ENCODE measurements around the gene CAMTA1. TPM values are rescaled to one million over a fixed set of nuclear protein-coding genes. Genes with fewer than 3 reads are reported as not detected.
"Not testable (repeated sequence)": the region's sequence is repeated elsewhere in the genome, so short reads cannot be mapped to it uniquely, and the experiment has no call there.

Gene CAMTA1
- total RNA-seq, 5 donors from 2014 or later (not counting 1 experiment from before 2014, with no cell fraction given) = 29.7 to 37.4 (median 34.6) TPM

DNA sequence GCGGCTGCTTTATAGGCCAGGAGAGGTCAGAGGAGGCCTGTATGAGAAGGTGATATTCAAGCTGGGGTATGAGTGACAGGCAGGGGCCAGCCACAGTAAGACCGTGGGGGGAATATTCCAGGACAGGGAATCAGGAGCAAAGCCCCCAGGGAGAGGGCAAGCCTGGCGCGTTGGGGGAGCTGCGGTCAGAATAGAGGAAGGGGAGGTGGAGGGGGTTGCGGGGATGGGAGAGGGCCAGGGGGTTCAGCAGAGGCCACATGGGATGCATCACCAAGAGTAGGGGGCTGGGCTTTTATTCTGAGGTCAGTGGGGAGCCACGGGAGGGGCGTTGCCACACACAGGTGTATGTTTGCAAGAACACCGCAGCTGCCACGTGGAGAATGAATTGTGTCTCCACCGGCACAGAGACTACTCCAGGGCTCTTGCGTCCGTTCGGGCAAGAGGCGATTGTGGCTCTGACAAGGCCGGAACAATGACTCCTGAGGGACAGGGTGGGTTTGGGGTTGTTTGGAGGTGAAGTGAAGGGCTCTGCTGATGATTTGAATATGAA is 901.1 kb downstream of the CAMTA1 start:
- Mint-ChIP-seq H3K27me3 (peaks cover 14 to 20% of the 10 kb centered on the region in 2 donors), H3K9me3 (peaks cover 0 to under 1% (median under 1%) of the 10 kb centered on the region in 3 donors), H3K4me3 (no peak overlapping the region), H3K27ac (no peak overlapping the region), H3K36me3 (no peaks in the 10 kb centered on the region), H3K4me1 (no peaks in the 10 kb centered on the region)
- WGBS (ENCODE audit: insufficient coverage) = 85% methylated on average over 16 of the region's 16 CpGs
- no peak for ATAC-seq (replicated peaks in 1 of 4)
- CTCF ChIA-PET = no interaction called here
- H3K27ac ChIP-seq (ENCODE audit: low read length) = no peak overlapping the region
- DNase-seq = no peak
- no peaks in the 10 kb centered on the region for H3K36me3 ChIP-seq (ENCODE audit: control insufficient read depth in 2 of 2, extremely low read depth in 1 of 2, insufficient read depth in 1 of 2, low read length in 1 of 2)
- H3K4me1 ChIP-seq (ENCODE audit: control insufficient read depth in 1 of 2, extremely low read depth in 1 of 2, insufficient read depth in 2 of 2, low read length in 2 of 2) = no peaks in the 10 kb centered on the region
- no peaks in the 10 kb centered on the region for H3K9me3 ChIP-seq
- POLR2A ChIA-PET = no interaction called here
- H3K27me3 ChIP-seq (replicated peaks in 1 of 2; ENCODE audit: control insufficient read depth in 2 of 2, extremely low read depth in 1 of 2, insufficient read depth in 2 of 2, low read length in 1 of 2) = peaks cover 0 to 42% of the 10 kb centered on the region in 2 experiments
- no peak overlapping the region for H3K4me3 ChIP-seq (ENCODE audit: control insufficient read depth in 1 of 2, extremely low read depth in 1 of 2, low read length in 1 of 2)

DNA sequence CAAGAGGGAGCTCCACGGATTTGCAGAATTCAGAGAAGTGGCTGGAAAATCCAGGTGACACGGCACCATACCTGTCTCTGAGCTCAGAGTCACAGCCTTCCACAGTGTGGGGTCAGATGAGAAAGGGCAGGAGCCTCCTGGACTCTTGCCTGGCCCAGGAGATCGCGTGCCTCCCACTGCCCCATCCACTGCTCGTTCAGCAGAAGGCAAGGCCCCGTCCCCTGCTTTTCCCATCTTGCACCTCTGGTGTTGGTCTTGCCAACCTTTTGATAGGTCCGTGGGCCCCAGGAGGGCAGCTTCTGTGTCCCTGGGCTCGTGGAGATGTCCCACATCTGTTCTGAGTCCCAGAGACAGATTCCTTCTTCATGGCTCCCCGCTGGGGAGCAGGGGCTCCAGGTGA is 902.2 kb downstream of the CAMTA1 start:
- DNase-seq (no peak), ATAC-seq (replicated peaks in 1 of 4) (no peak)
- Mint-ChIP-seq H3K36me3 (no peaks in the 10 kb centered on the region), H3K27ac (no peak overlapping the region), H3K4me3 (no peak overlapping the region), H3K9me3 (peaks cover 0 to 7% (median 3%) of the 10 kb centered on the region in 3 donors), H3K27me3 (peaks cover 19 to 24% of the 10 kb centered on the region in 2 donors), H3K4me1 (no peaks in the 10 kb centered on the region)
- Histone ChIP-seq H3K4me3 (ENCODE audit: control insufficient read depth in 1 of 2, extremely low read depth in 1 of 2, low read length in 1 of 2) (no peak overlapping the region), H3K27ac (ENCODE audit: low read length) (no peak overlapping the region), H3K4me1 (ENCODE audit: control insufficient read depth in 1 of 2, extremely low read depth in 1 of 2, insufficient read depth in 2 of 2, low read length in 2 of 2) (no peaks in the 10 kb centered on the region), H3K9me3 (no peaks in the 10 kb centered on the region), H3K27me3 (replicated peaks in 1 of 2; ENCODE audit: control insufficient read depth in 2 of 2, extremely low read depth in 1 of 2, insufficient read depth in 2 of 2, low read length in 1 of 2) (peaks cover 0 to 41% of the 10 kb centered on the region in 2 experiments), H3K36me3 (ENCODE audit: control insufficient read depth in 2 of 2, extremely low read depth in 1 of 2, insufficient read depth in 1 of 2, low read length in 1 of 2) (no peaks in the 10 kb centered on the region)
- ChIA-PET POLR2A (interaction anchor here in 1 of 2 donors (0.6 kb wide), 1 partner anchor 146 kb away, joined by 4 read pairs; no protein-coding TSS in a partner anchor), CTCF (interaction anchor here in 1 of 2 donors (0.6 kb wide), 1 partner anchor 556 kb away, joined by 6 read pairs; no protein-coding TSS in a partner anchor)
- 72% methylated on average over 9 of the region's 9 CpGs for WGBS (ENCODE audit: insufficient coverage)

DNA sequence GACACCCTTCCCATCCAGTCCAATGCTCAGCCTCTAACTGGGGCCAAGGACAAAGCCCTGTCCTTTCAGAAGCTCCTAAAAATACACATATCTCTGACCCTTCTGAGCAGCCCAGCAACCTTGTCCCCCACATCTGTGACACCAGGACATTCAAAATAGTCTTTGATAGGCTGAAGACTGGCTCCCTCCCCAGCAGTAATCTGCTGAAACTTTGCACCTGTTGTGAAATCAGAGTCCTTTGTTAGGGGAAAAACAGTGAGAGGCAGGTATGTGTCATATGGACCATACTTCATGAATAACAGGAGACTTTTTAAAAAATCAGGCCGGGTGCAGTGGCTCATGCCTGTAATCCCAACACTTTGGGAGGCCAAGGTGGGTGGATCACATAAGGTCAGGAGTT is 903.4 kb downstream of the CAMTA1 start:
- H3K9me3 ChIP-seq = no peaks in the 10 kb centered on the region
- H3K4me3 ChIP-seq (ENCODE audit: control insufficient read depth in 1 of 2, extremely low read depth in 1 of 2, low read length in 1 of 2) = no peak overlapping the region
- Mint-ChIP-seq H3K27ac (no peak overlapping the region), H3K4me1 (no peaks in the 10 kb centered on the region), H3K9me3 (peaks cover 7 to 17% (median 13%) of the 10 kb centered on the region in 3 donors), H3K36me3 (peaks cover 1% of the 10 kb centered on the region), H3K27me3 (peaks cover 21 to 26% of the 10 kb centered on the region in 2 donors), H3K4me3 (no peak overlapping the region)
- ATAC-seq (replicated peaks in 1 of 4) (no peak), DNase-seq (no peak)
- ChIA-PET POLR2A (no interaction called here), CTCF (no interaction called here)
- H3K36me3 ChIP-seq (ENCODE audit: control insufficient read depth in 2 of 2, extremely low read depth in 1 of 2, insufficient read depth in 1 of 2, low read length in 1 of 2) = no peaks in the 10 kb centered on the region
- no CpG with 5 or more reads among the region's 1 CpG for WGBS (ENCODE audit: insufficient coverage)
- no peak overlapping the region for H3K27ac ChIP-seq (ENCODE audit: low read length)
- peaks cover 0 to 46% of the 10 kb centered on the region in 2 experiments for H3K27me3 ChIP-seq (replicated peaks in 1 of 2; ENCODE audit: control insufficient read depth in 2 of 2, extremely low read depth in 1 of 2, insufficient read depth in 2 of 2, low read length in 1 of 2)
- H3K4me1 ChIP-seq (ENCODE audit: control insufficient read depth in 1 of 2, extremely low read depth in 1 of 2, insufficient read depth in 2 of 2, low read length in 2 of 2) = no peaks in the 10 kb centered on the region

DNA sequence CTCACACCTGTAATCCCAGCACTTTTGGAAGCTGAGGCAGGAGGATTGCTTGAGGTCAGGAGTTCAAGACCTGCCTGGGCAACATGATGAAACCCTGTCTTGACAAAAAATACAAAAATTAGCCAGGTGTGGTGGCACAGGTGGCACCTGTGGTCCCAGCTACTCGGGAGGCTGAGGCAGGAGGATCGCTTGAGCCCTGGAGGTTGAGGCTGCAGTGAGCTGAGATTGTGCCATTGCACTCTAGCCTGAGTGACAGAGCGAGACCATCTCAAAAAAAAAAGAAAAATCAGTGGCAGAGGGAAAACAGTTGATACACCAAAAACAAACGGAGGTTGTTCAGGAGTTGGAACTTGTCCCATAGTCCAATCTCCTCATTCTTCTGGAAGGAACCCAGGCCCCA is 904.1 kb downstream of the CAMTA1 start:
- H3K27me3 ChIP-seq (replicated peaks in 1 of 2; ENCODE audit: control insufficient read depth in 2 of 2, extremely low read depth in 1 of 2, insufficient read depth in 2 of 2, low read length in 1 of 2) = peaks cover 0 to 44% of the 10 kb centered on the region in 2 experiments
- Mint-ChIP-seq H3K27me3 (peaks cover 21 to 30% of the 10 kb centered on the region in 2 donors), H3K9me3 (peaks cover 9 to 21% (median 17%) of the 10 kb centered on the region in 3 donors)
- H3K27ac Mint-ChIP-seq; H3K9me3 ChIP-seq; H3K4me1 ChIP-seq (ENCODE audit: control insufficient read depth in 1 of 2, extremely low read depth in 1 of 2, insufficient read depth in 2 of 2, low read length in 2 of 2); H3K36me3 Mint-ChIP-seq; H3K27ac ChIP-seq (ENCODE audit: low read length); CTCF ChIA-PET; ATAC-seq (replicated peaks in 1 of 4); H3K4me1 Mint-ChIP-seq; H3K4me3 Mint-ChIP-seq; H3K4me3 ChIP-seq (ENCODE audit: control insufficient read depth in 1 of 2, extremely low read depth in 1 of 2, low read length in 1 of 2); DNase-seq; H3K36me3 ChIP-seq (ENCODE audit: control insufficient read depth in 2 of 2, extremely low read depth in 1 of 2, insufficient read depth in 1 of 2, low read length in 1 of 2): not testable (repeated sequence)
- POLR2A ChIA-PET = interaction anchor here in 1 of 2 donors (0.7 kb wide), 1 partner anchor 649 kb away, joined by 5 read pairs; no protein-coding TSS in a partner anchor
- 50% methylated on average over 2 of the region's 4 CpGs for WGBS (ENCODE audit: insufficient coverage)

DNA sequence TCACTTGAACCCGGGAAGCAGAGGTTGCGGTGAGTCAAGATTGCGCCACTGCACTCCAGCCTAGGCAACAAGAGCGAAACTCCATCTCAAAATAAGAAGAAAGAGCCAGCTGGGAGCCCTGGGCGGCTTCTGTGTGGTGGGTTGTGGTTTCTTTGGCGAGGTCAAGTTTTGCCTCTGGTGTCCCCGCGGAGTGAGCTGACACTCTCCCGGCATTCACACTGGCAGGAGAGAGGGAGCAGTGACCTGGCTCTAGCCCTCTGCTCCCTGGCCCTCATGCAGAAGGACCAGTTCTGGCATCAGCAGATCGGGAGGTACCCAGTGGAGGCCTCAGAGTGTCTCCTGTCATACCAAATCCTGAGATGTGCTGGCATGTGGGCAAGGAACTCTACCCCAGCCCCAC is 904.8 kb downstream of the CAMTA1 start:
- ATAC-seq (replicated peaks in 1 of 4) = no peak
- ChIA-PET POLR2A (no interaction called here), CTCF (no interaction called here)
- peaks cover 0 to 41% of the 10 kb centered on the region in 2 experiments for H3K27me3 ChIP-seq (replicated peaks in 1 of 2; ENCODE audit: control insufficient read depth in 2 of 2, extremely low read depth in 1 of 2, insufficient read depth in 2 of 2, low read length in 1 of 2)
- WGBS (ENCODE audit: insufficient coverage) = 80% methylated on average over 1 of the region's 10 CpGs
- Mint-ChIP-seq H3K27me3 (peaks cover 20 to 30% of the 10 kb centered on the region in 2 donors), H3K27ac (no peak overlapping the region), H3K4me3 (no peak overlapping the region), H3K36me3 (peaks cover 4% of the 10 kb centered on the region), H3K4me1 (no peaks in the 10 kb centered on the region), H3K9me3 (peaks cover 9 to 21% (median 17%) of the 10 kb centered on the region in 3 donors)
- no peak overlapping the region for H3K4me3 ChIP-seq (ENCODE audit: control insufficient read depth in 1 of 2, extremely low read depth in 1 of 2, low read length in 1 of 2)
- no peaks in the 10 kb centered on the region for H3K9me3 ChIP-seq
- H3K27ac ChIP-seq (ENCODE audit: low read length) = no peak overlapping the region
- H3K4me1 ChIP-seq (ENCODE audit: control insufficient read depth in 1 of 2, extremely low read depth in 1 of 2, insufficient read depth in 2 of 2, low read length in 2 of 2) = no peaks in the 10 kb centered on the region
- no peak for DNase-seq
- no peaks in the 10 kb centered on the region for H3K36me3 ChIP-seq (ENCODE audit: control insufficient read depth in 2 of 2, extremely low read depth in 1 of 2, insufficient read depth in 1 of 2, low read length in 1 of 2)

DNA sequence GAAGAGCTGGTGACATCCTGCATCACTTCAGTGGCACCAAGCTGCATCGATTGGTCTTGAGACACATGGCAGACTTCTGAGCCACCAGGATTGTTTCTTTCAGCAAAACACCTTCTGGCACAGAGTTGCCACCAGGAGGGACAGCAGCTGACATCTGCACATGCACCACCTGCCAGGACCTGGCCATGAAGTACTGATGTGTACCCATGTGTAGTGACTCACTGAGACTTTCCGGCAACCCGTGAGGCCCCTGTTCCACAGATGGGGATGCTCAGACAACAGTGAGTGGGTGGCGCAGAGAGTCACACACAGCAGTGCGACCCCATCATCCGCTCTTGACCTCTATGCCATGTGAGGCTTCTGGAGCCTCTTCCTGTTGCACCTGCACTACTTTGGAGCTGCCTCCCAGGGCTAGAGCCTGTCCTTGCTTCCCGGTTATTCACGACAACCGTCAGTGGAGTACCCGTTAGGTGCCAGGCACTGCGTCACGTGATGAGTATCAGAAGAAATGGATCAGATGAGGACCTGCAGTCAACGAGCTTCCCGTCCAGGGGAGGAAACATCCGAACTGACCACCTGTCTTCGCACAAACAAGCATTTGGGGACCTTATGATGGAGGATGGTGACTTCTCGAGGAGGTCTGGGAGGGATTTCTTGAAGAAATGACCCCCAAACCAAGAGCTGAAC is 905.4 kb downstream of the CAMTA1 start:
- Mint-ChIP-seq H3K27ac (no peak overlapping the region), H3K36me3 (peaks cover 4% of the 10 kb centered on the region), H3K4me3 (no peak overlapping the region), H3K9me3 (peaks cover 9 to 21% (median 17%) of the 10 kb centered on the region in 3 donors), H3K27me3 (peaks cover 20 to 29% of the 10 kb centered on the region in 2 donors), H3K4me1 (no peaks in the 10 kb centered on the region)
- ChIA-PET CTCF (no interaction called here), POLR2A (no interaction called here)
- ATAC-seq (replicated peaks in 1 of 4) = no peak
- H3K9me3 ChIP-seq = no peaks in the 10 kb centered on the region
- H3K36me3 ChIP-seq (ENCODE audit: control insufficient read depth in 2 of 2, extremely low read depth in 1 of 2, insufficient read depth in 1 of 2, low read length in 1 of 2) = no peaks in the 10 kb centered on the region
- DNase-seq = no peak
- no peaks in the 10 kb centered on the region for H3K4me1 ChIP-seq (ENCODE audit: control insufficient read depth in 1 of 2, extremely low read depth in 1 of 2, insufficient read depth in 2 of 2, low read length in 2 of 2)
- no peak overlapping the region for H3K4me3 ChIP-seq (ENCODE audit: control insufficient read depth in 1 of 2, extremely low read depth in 1 of 2, low read length in 1 of 2)
- 77% methylated on average over 17 of the region's 17 CpGs for WGBS (ENCODE audit: insufficient coverage)
- H3K27ac ChIP-seq (ENCODE audit: low read length) = no peak overlapping the region
- peaks cover 0 to 36% of the 10 kb centered on the region in 2 experiments for H3K27me3 ChIP-seq (replicated peaks in 1 of 2; ENCODE audit: control insufficient read depth in 2 of 2, extremely low read depth in 1 of 2, insufficient read depth in 2 of 2, low read length in 1 of 2)

All from T-cell (primary cell).